ENCODE measurements around the gene ZNF512.
A peak's percentile ranks its signal among the peaks of the same experiment; 100 is the strongest.
"Not testable (repeated sequence)": the region's sequence is repeated elsewhere in the genome, so short reads cannot be mapped to it uniquely, and the experiment has no call there.

Gene ZNF512

DNA sequence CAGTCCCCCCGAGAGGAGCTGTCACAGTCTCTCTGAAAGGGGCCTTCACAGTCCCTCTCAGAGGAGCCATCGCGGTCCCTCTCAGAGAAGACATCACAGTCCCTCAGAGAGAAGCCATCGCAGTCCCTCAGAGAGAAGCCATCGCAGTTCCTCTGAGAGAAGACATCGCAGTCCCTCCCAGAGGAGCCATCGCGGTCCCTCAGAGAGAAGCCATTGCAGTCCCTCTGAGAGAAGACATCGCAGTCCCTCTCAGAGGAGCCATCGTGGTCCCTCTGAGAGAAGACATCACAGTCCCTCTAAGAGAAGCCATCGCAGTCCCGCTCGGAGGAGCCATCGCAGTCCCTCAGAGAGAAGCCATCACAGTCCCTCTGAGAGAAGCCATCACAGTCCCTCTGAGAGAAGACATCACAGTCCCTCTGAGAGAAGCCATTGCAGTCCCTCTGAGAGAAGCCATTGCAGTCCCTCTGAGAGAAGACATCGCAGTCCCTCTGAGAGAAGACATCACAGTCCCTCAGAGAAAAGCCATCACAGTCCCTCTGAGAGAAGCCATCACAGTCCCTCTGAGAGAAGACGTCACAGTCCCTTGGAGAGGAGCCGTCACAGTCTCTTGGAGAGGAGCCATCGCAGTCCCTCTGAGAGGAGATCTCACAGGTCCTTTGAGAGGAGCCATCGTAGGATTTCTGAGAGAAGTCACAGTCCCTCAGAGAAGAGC is 1.3 kb upstream of the ZNF512 start:
- DNase-seq: no peak
- in situ Hi-C loops (cut with HindIII; ENCODE audit: low pct_ligation_motif_present, low pct_unique_long_range_greater_than_20kb, low sequenced_read_pairs): no loop called here

GRCh38 chr2:27582129-27582694 is 630 bp upstream of the ZNF512 start:
- DNase-seq: no peak
- in situ Hi-C loops (cut with HindIII; ENCODE audit: low pct_ligation_motif_present, low pct_unique_long_range_greater_than_20kb, low sequenced_read_pairs): no loop called here

DNA sequence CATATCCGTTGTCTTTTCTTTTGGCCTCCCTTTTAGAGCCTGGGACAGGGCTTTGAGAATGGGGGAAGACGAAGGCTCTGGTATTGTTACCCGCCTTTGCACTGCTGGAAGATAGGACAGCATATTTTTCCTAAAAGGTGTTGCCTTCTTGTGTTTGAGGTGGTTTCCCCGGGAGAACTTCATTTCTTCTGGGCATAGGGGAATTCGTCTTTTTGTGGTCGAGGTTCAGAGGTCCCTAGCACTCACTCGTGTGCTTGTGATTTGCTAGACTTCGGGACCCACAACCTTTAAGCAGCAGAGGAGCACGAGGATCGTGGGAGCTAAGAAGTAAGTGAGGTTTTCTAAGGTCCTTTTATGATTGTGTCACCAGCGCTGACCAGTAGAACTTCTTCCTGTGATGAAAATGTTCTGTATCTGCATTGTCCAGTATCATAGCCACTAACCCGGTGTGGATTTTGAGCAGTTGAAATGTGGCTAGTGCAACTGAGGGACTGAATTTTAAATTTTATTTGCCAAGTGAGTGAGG is 611 bp downstream of the ZNF512 start:
- in situ Hi-C loops (cut with HindIII; ENCODE audit: low pct_ligation_motif_present, low pct_unique_long_range_greater_than_20kb, low sequenced_read_pairs): no loop called here
- DNase-seq: peak; percentile 22

GRCh38 chr2:27584597-27584996 is 1.8 kb downstream of the ZNF512 start:
- in situ Hi-C loops (cut with HindIII; ENCODE audit: low pct_ligation_motif_present, low pct_unique_long_range_greater_than_20kb, low sequenced_read_pairs): no loop called here
- DNase-seq: no peak

DNA sequence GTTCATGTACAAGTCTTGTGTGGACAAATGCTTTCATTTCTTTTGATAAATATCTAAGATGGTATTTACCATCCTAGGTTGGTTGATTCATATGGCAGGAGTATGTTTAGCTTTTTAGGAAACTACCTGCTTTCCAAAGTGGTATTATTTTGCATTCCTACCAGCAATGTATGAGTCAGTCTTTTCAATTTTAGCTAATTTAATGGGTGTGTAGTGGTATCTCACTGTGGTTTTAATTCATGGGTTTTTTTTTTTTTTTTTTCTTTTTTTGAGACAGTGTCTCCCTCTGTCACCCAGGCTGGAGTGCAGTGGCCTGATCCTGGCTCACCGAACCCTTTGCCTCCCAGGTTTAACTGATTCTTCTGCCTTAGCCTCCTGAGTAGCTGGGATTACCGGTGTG is 4.2 kb downstream of the ZNF512 start:
- in situ Hi-C loops (cut with HindIII; ENCODE audit: low pct_ligation_motif_present, low pct_unique_long_range_greater_than_20kb, low sequenced_read_pairs): no loop called here
- DNase-seq: no peak

GRCh38 chr2:27588308-27588707 is 5.5 kb downstream of the ZNF512 start:
- in situ Hi-C loops (cut with HindIII; ENCODE audit: low pct_ligation_motif_present, low pct_unique_long_range_greater_than_20kb, low sequenced_read_pairs): no loop called here
- no peak for DNase-seq

- in situ Hi-C loops (cut with HindIII; ENCODE audit: low pct_ligation_motif_present, low pct_unique_long_range_greater_than_20kb, low sequenced_read_pairs): no loop called here
- no peak for DNase-seq
Measured at GRCh38 chr2:27591745-27592144, 8.9 kb downstream of the ZNF512 start.

- DNase-seq: no peak
- in situ Hi-C loops (cut with HindIII; ENCODE audit: low pct_ligation_motif_present, low pct_unique_long_range_greater_than_20kb, low sequenced_read_pairs): no loop called here
Measured at GRCh38 chr2:27593240-27593639, 10.4 kb downstream of the ZNF512 start.

DNA sequence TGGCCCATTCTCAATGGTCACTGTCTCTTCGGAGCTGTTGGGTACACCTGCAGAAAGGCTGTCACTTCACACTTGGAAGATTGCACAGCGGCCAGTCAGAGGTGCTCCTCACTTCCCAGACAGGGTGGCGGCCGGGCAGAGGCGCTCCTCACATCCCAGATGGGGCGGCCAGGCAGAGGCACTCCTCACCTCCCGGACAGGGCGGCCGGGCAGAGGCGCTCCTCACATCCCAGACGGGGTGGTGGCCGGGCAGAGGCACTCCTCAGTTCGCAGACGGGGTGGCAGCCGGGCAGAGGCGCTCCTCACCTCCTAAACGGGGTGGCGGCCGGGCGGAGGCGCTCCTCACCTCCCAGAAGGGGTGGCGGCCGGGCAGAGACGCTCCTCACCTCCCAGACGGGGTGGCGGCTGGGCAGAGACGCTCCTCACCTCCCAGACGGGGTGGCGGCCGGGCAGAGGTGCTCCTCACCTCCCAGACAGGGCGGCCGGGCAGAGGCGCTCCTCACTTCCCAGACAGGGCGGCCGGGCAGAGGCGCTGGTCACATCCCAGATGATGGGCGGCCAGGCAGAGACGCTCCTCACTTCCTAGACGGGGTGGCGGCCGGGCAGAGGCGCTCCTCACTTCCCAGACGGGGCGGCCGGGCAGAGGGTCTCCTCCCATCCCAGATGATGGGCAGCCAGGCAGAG is 11.3 kb downstream of the ZNF512 start:
- DNase-seq; in situ Hi-C loops (cut with HindIII; ENCODE audit: low pct_ligation_motif_present, low pct_unique_long_range_greater_than_20kb, low sequenced_read_pairs): not testable (repeated sequence)

- DNase-seq; in situ Hi-C loops (cut with HindIII; ENCODE audit: low pct_ligation_motif_present, low pct_unique_long_range_greater_than_20kb, low sequenced_read_pairs): not testable (repeated sequence)
Measured at GRCh38 chr2:27595412-27595811, 12.6 kb downstream of the ZNF512 start.

- in situ Hi-C loops (cut with HindIII; ENCODE audit: low pct_ligation_motif_present, low pct_unique_long_range_greater_than_20kb, low sequenced_read_pairs): no loop called here
- DNase-seq: no peak
Measured at GRCh38 chr2:27596627-27597026, 13.8 kb downstream of the ZNF512 start.

- in situ Hi-C loops (cut with HindIII; ENCODE audit: low pct_ligation_motif_present, low pct_unique_long_range_greater_than_20kb, low sequenced_read_pairs): no loop called here
- DNase-seq: no peak
Measured at GRCh38 chr2:27606611-27607010, 23.8 kb downstream of the ZNF512 start.

GRCh38 chr2:27613985-27614384 is 31.1 kb downstream of the ZNF512 start:
- no peak for DNase-seq
- in situ Hi-C loops (cut with HindIII; ENCODE audit: low pct_ligation_motif_present, low pct_unique_long_range_greater_than_20kb, low sequenced_read_pairs): no loop called here

DNA sequence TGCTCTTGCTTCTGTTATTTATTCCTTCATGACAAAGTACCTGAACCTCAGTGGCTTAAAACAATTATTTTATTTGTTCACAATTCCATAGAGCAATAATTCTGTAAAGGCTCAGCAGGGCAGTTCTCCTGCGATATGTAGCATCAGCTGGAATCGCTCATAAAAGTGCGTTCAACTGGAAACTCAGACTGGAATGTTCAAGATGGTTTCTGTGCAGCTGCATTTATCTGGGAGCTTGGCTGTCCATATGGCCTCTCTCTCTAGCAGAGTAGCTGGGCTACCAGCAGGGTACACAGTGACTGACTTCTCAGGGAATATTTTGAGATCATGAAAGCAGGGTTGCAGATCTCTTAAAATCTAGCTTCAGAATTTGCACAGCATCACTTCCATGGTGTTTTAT is 32.5 kb downstream of the ZNF512 start:
- DNase-seq: no peak
- in situ Hi-C loops (cut with HindIII; ENCODE audit: low pct_ligation_motif_present, low pct_unique_long_range_greater_than_20kb, low sequenced_read_pairs): no loop called here

DNA sequence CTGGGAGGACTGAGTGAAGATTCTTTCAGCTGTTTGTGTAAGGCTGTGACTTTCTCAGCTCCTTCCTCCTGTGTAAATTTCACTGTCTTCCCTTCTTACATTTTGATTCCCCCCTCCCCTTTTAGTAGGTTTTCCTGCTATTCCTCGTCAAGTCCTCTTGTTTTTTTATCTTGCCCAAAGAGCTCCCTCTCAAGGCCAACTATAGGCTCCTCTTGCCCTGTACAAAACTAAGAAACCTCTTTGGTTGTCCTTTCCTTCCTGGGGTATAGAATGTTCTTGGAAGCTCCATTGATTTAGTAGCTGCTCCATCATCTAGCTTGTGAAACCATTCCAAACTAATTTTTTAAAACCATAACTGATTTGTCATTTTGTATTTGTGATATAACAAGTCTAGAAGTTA is 38.7 kb downstream of the ZNF512 start:
- in situ Hi-C loops (cut with HindIII; ENCODE audit: low pct_ligation_motif_present, low pct_unique_long_range_greater_than_20kb, low sequenced_read_pairs): no loop called here
- DNase-seq: no peak

DNA sequence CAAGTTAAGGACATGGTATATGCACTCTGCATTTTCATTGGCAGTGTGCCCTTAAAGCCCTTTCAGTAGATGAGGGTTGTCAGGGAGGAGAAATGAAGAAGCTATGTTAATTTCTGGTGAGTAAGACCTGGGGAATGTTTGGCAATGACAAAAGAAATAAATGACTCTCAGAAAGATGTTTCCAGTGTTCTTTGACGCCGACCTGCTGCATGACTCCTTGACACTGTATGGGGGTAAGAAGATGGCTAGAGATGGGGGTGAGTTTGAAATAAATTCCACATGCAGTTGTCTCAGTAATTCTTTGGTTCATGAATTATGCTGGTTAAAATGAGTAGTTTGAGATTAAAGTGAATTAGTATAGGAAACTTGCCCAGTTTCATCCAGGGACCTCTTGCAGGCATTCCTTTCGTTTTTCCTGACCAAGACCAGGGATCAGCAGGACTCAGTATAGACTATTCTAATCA is 40.1 kb downstream of the ZNF512 start:
- in situ Hi-C loops (cut with HindIII; ENCODE audit: low pct_ligation_motif_present, low pct_unique_long_range_greater_than_20kb, low sequenced_read_pairs): no loop called here
- peak; percentile 45 for DNase-seq

GRCh38 chr2:27624943-27625342 is 42.1 kb downstream of the ZNF512 start:
- in situ Hi-C loops (cut with HindIII; ENCODE audit: low pct_ligation_motif_present, low pct_unique_long_range_greater_than_20kb, low sequenced_read_pairs): no loop called here
- DNase-seq: no peak

GRCh38 chr2:27626323-27626722 is 43.5 kb downstream of the ZNF512 start:
- in situ Hi-C loops (cut with HindIII; ENCODE audit: low pct_ligation_motif_present, low pct_unique_long_range_greater_than_20kb, low sequenced_read_pairs); DNase-seq: not testable (repeated sequence)

DNA sequence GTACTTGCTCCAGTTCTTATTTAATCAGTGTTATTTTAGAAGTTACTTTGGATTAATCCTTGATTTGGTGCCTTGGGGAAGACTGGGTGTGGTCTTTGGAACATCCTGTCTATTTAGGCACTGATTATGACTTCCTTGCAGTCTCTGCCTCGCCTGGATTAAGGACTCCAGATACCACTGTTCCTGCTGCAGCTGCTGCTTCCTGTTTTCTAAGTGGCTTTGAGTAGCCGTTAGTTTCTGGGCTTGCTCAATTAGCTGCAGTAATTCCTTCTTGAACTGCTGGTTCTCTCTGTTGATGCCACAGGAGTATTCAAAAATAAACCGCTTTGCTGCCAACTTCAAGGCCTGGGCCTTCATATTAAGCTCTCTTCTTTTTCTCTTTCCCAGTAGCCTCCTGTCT is 44.1 kb downstream of the ZNF512 start:
- in situ Hi-C loops (cut with HindIII; ENCODE audit: low pct_ligation_motif_present, low pct_unique_long_range_greater_than_20kb, low sequenced_read_pairs); DNase-seq: not testable (repeated sequence)

Data from ACHN (cell line).